Panc1 (cell line): ENCODE results near the gene TRABD2B.

Experiments
- POLR2AphosphoS5 ChIP-seq: IDR thresholded peaks from 2 replicates; pipeline ENCODE4 v1.6.1; 2012; ENCODE audit warnings: mild to moderate bottlenecking, low read depth, low read length, moderate library complexity
- TF ChIP-seq, protein P1 (sequence below): fragments of 450-650 bp; IDR thresholded peaks from 2 replicates; pipeline ENCODE4 v1.5.1; 2017; ENCODE audit warnings: mild to moderate bottlenecking

DNA sequence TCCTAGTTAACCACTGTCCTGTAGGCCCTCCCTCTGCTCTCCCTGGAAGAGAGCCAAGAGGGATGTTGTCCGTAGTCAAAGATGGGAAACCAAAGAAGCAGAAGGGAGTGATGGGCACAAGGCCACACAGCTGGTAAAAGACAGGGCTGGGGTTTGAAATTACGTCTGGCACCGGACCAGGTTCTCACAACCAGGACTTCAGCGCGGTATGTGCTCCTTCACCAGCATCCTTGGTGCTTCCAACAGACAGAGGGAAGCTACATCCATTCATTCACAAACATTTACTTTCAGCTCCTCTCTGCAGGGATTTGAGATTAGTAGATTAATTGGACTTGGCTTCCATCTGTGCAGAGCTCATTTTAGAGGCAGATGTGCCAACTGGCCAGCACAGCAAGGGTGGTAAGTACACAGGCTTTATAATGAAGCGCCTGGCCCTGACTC, 191.2 kb downstream of the TRABD2B start:
- TF ChIP-seq POLR2AphosphoS5, result no peak
- TF ChIP-seq, protein P1, sequence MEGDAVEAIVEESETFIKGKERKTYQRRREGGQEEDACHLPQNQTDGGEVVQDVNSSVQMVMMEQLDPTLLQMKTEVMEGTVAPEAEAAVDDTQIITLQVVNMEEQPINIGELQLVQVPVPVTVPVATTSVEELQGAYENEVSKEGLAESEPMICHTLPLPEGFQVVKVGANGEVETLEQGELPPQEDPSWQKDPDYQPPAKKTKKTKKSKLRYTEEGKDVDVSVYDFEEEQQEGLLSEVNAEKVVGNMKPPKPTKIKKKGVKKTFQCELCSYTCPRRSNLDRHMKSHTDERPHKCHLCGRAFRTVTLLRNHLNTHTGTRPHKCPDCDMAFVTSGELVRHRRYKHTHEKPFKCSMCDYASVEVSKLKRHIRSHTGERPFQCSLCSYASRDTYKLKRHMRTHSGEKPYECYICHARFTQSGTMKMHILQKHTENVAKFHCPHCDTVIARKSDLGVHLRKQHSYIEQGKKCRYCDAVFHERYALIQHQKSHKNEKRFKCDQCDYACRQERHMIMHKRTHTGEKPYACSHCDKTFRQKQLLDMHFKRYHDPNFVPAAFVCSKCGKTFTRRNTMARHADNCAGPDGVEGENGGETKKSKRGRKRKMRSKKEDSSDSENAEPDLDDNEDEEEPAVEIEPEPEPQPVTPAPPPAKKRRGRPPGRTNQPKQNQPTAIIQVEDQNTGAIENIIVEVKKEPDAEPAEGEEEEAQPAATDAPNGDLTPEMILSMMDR, result no peak
